HCT116 (cell line): Measurements from ENCODE around the gene METTL6. TPM values are rescaled to one million over a fixed set of nuclear protein-coding genes. Genes with fewer than 3 reads are reported as not detected.

Source experiments
- ATAC-seq: fragments of 200-7000 bp; cut with Tn5 transposase; 2 replicates; pipeline ENCODE4 v1.9.1; 2020; ENCODE audit warnings: mild to moderate bottlenecking, moderate library complexity
- BruUV-seq: library from RNA; stranded (reverse); fragments of 400-500 nt; replicated peaks from 2 replicates; lab custom pipeline; 2021; lab: Mats Ljungman, UMichigan
- CTCF ChIA-PET: fragments of 300-600 bp; sonication (Branson Sonifier 250); formaldehyde crosslinking; loops from one replicate; lab custom pipeline; 2021; ENCODE audit warnings: antibody characterized with exemption; lab: Charles Lee
- POLR2A ChIA-PET: fragments of 300-600, 350-600 bp; sonication (Branson Sonifier 250); formaldehyde crosslinking; loops from one replicate; lab custom pipeline; 2021; ENCODE audit warnings: antibody characterized with exemption; lab: Charles Lee
- RAD21 ChIA-PET, 2 experiments: fragments of 300-600 bp; sonication (Branson Sonifier 250); formaldehyde crosslinking; loops; one replicate each; lab custom pipeline; 2023; ENCODE audit warnings: low total read pairs in 2 of 2; ENCODE audit not compliant: uncharacterized antibody in 2 of 2, unreplicated experiment in 2 of 2, low non-redundant PET in 1 of 2; lab: Charles Lee
- DNase-seq: peaks from one replicate; pipeline ENCODE4 v3.0.0-alpha.2; 2010; ENCODE audit warnings: low read depth, low spot score
- H2AFZ ChIP-seq: fragments of 200-600 bp; shearing (Covaris generic), sonication (generic); 2 replicates; pipeline ENCODE4 v1.6.1; 2017; ENCODE audit warnings: low read depth, mixed run types, mixed read lengths, antibody characterized with exemption, low read length; ENCODE audit not compliant: poor library complexity, severe bottlenecking
- H3K27ac ChIP-seq: 2 replicates; pipeline ENCODE4 v1.5.1; 2012; ENCODE audit warnings: low read depth, low read length
- H3K27me3 ChIP-seq: fragments of 200-600 bp; sonication (generic); 2 replicates; pipeline ENCODE4 v1.6.1; 2016; ENCODE audit warnings: mixed run types, low read length, mixed read lengths; ENCODE audit not compliant: insufficient read depth
- H3K36me3 ChIP-seq, 2 experiments: fragments of 200-500 bp in 1 of 2; fragments of 200-600 bp in 1 of 2; sonication (Bioruptor generic) in 1 of 2; sonication (generic) in 1 of 2; 2 replicates each; pipeline versions ENCODE4 v1.5.1 to v1.6.1; 2014 to 2016; ENCODE audit warnings: low read length in 2 of 2, inconsistent platforms in 1 of 2, mixed read lengths in 1 of 2, mixed run types in 1 of 2; ENCODE audit not compliant: insufficient read depth in 2 of 2, control insufficient read depth in 1 of 2
- H3K4me1 ChIP-seq, 2 experiments: fragments of 200-600 bp in 1 of 2; sonication (generic) in 1 of 2; 2 replicates each; pipeline versions ENCODE4 v1.5.1 to v1.6.1; 2012 to 2017; ENCODE audit warnings: low read length in 2 of 2, inconsistent platforms in 1 of 2, mild to moderate bottlenecking in 1 of 2, mixed read lengths in 1 of 2, mixed run types in 1 of 2, moderate library complexity in 1 of 2; ENCODE audit not compliant: insufficient read depth in 2 of 2, control insufficient read depth in 1 of 2
- H3K4me2 ChIP-seq: fragments of 200-600 bp; sonication (generic); 2 replicates; pipeline ENCODE4 v1.6.1; 2017; ENCODE audit warnings: mixed run types, low read length, mixed read lengths
- H3K4me3 ChIP-seq, 2 experiments: fragments of 200-600 bp in 1 of 2; sonication (generic) in 1 of 2; replicated peaks in 1 of 2; 2 replicates each; pipeline ENCODE4 v1.5.1; 2011 to 2016; ENCODE audit warnings: low read length in 2 of 2, control low read depth in 1 of 2, low read depth in 1 of 2, mild to moderate bottlenecking in 1 of 2, mixed read lengths in 1 of 2, mixed run types in 1 of 2
- H3K79me2 ChIP-seq: fragments of 200-600 bp; sonication (generic); 2 replicates; pipeline ENCODE4 v1.6.1; 2017; ENCODE audit warnings: mild to moderate bottlenecking, mixed run types, low read length, moderate library complexity, mixed read lengths; ENCODE audit not compliant: insufficient read depth
- H3K9ac ChIP-seq: fragments of 200-600 bp; sonication (generic); 2 replicates; pipeline ENCODE4 v1.6.1; 2016; ENCODE audit warnings: low read length, mixed read lengths
- H3K9me2 ChIP-seq: fragments of 200-600 bp; sonication (generic), shearing (Covaris generic); 2 replicates; pipeline ENCODE4 v1.6.1; 2017; ENCODE audit warnings: mixed run types, mild to moderate bottlenecking, moderate library complexity; ENCODE audit not compliant: insufficient read depth
- H3K9me3 ChIP-seq, 2 experiments: fragments of 200-500 bp in 1 of 2; fragments of 200-600 bp in 1 of 2; sonication (Bioruptor generic) in 1 of 2; sonication (generic) in 1 of 2; 2 replicates each; pipeline ENCODE4 v1.6.1; 2014 to 2017; ENCODE audit warnings: low read length in 2 of 2, mixed read lengths in 2 of 2, inconsistent platforms in 1 of 2, low read depth in 1 of 2, mild to moderate bottlenecking in 1 of 2, mixed run types in 1 of 2, moderate library complexity in 1 of 2; ENCODE audit not compliant: control insufficient read depth in 1 of 2, insufficient read depth in 1 of 2
- H4K20me1 ChIP-seq: fragments of 200-600 bp; sonication (generic), shearing (Covaris generic); 2 replicates; pipeline ENCODE4 v1.6.1; 2017; ENCODE audit warnings: mixed run types, mild to moderate bottlenecking, moderate library complexity; ENCODE audit not compliant: insufficient read depth
- ATF3 ChIP-seq: IDR thresholded peaks from 2 replicates; pipeline ENCODE4 v1.6.1; 2012
- CEBPB ChIP-seq: IDR thresholded peaks from 2 replicates; pipeline ENCODE4 v1.6.1; 2012; ENCODE audit warnings: low read depth
- EGR1 ChIP-seq: IDR thresholded peaks from 2 replicates; pipeline ENCODE4 v1.6.1; 2012; ENCODE audit warnings: low read depth
- EZH2phosphoT487 ChIP-seq: fragments of 200-600 bp; IDR thresholded peaks from 2 replicates; pipeline ENCODE4 v1.6.1; 2018; ENCODE audit warnings: antibody characterized with exemption, borderline replicate concordance
- JUND ChIP-seq: IDR thresholded peaks from 2 replicates; pipeline ENCODE4 v1.6.1; 2012
- POLR2A ChIP-seq: IDR thresholded peaks from 2 replicates; pipeline ENCODE4 v1.7.0; 2011; ENCODE audit warnings: borderline replicate concordance; ENCODE audit not compliant: insufficient read depth, insufficient read length; ENCODE audit errors: extremely low read depth
- POLR2AphosphoS5 ChIP-seq: IDR thresholded peaks from 2 replicates; pipeline ENCODE4 v1.6.1; 2011; ENCODE audit warnings: mild to moderate bottlenecking, low read depth, low read length, moderate library complexity
- SIN3A ChIP-seq: IDR thresholded peaks from 2 replicates; pipeline ENCODE4 v1.6.1; 2012; ENCODE audit warnings: low read depth
- SP1 ChIP-seq: IDR thresholded peaks from 2 replicates; pipeline ENCODE4 v1.6.1; 2012; ENCODE audit warnings: low read depth
- ZFX ChIP-seq: fragments of 450-650 bp; IDR thresholded peaks from 2 replicates; pipeline ENCODE4 v1.6.1; 2017
- ZNF274 ChIP-seq: fragments of 200-500 bp; sonication (Bioruptor generic); IDR thresholded peaks from 2 replicates; pipeline ENCODE4 v1.6.1; 2014; ENCODE audit warnings: mild to moderate bottlenecking, low read depth, low read length, inconsistent platforms
- intact Hi-C: fragments of 100-400 bp; cut with micrococcal nuclease; formaldehyde crosslinking; loops from 2 replicates; pipeline ENCODE4 v1.10.0; 2022
- total RNA-seq: library from RNA; stranded (reverse); gene quantifications from one replicate; pipeline ENCODE4 v1.2.1, GENCODE V29; 2021; ENCODE audit not compliant: unreplicated experiment
- TF ChIP-seq, protein P1 (sequence below), 3 experiments: fragments of 200-600 bp in 1 of 3; sonication (generic) in 1 of 3; IDR thresholded peaks in 2 of 3; conservative IDR thresholded peaks in 1 of 3; 2 replicates each; pipeline ENCODE4 v1.5.1; 2012 to 2017; ENCODE audit warnings: low read depth in 2 of 3, low read length in 2 of 3, antibody characterized with exemption in 1 of 3, borderline replicate concordance in 1 of 3, control low read depth in 1 of 3, mild to moderate bottlenecking in 1 of 3, mixed read lengths in 1 of 3, mixed run types in 1 of 3, moderate library complexity in 1 of 3; ENCODE audit not compliant: insufficient read depth in 1 of 3
- TF ChIP-seq, protein P2 (sequence below): IDR thresholded peaks from 2 replicates; pipeline ENCODE4 v1.6.1; 2012

METTL6 gene
- total RNA-seq, 1 experiment from 2014 or later = 14.7 TPM

- BruUV-seq = no TSS peak
- no peaks in the 10 kb centered on the region for H3K9me2 ChIP-seq
- ATAC-seq (no peak), DNase-seq (no peak)
- no peak overlapping the region for H3K4me2 ChIP-seq
- CTCF ChIA-PET = no interaction called here
- no peak overlapping the region for H2AFZ ChIP-seq
- H3K4me3 ChIP-seq = no peak overlapping the region
- TF ChIP-seq SIN3A (no peak), ATF3 (no peak), EGR1 (no peak), POLR2A (no peak), ZNF274 (no peak), EZH2phosphoT487 (no peak), POLR2AphosphoS5 (no peak), CEBPB (no peak), ZFX (no peak), SP1 (no peak), JUND (no peak)
- TF ChIP-seq, protein P1, sequence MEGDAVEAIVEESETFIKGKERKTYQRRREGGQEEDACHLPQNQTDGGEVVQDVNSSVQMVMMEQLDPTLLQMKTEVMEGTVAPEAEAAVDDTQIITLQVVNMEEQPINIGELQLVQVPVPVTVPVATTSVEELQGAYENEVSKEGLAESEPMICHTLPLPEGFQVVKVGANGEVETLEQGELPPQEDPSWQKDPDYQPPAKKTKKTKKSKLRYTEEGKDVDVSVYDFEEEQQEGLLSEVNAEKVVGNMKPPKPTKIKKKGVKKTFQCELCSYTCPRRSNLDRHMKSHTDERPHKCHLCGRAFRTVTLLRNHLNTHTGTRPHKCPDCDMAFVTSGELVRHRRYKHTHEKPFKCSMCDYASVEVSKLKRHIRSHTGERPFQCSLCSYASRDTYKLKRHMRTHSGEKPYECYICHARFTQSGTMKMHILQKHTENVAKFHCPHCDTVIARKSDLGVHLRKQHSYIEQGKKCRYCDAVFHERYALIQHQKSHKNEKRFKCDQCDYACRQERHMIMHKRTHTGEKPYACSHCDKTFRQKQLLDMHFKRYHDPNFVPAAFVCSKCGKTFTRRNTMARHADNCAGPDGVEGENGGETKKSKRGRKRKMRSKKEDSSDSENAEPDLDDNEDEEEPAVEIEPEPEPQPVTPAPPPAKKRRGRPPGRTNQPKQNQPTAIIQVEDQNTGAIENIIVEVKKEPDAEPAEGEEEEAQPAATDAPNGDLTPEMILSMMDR (IDR thresholded peaks at IDR 0.05 in 2 of 3, conservative IDR thresholded peaks at IDR 0.05 in 1 of 3; ENCODE audit: borderline replicate concordance in 1 of 3, insufficient read depth in 1 of 3, low read depth in 2 of 3, low read length in 2 of 3) = no peak
- TF ChIP-seq, protein P2, sequence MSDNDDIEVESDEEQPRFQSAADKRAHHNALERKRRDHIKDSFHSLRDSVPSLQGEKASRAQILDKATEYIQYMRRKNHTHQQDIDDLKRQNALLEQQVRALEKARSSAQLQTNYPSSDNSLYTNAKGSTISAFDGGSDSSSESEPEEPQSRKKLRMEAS = no peak
- intact Hi-C loops = no loop called here
- no peak overlapping the region for H3K27ac ChIP-seq
- no peaks in the 10 kb centered on the region for H4K20me1 ChIP-seq
- no peak overlapping the region for H3K9ac ChIP-seq
- POLR2A ChIA-PET = no interaction called here
- no peaks in the 10 kb centered on the region for H3K27me3 ChIP-seq
- no peaks in the 10 kb centered on the region for H3K9me3 ChIP-seq
- RAD21 ChIA-PET = no interaction called here
- no peaks in the 10 kb centered on the region for H3K36me3 ChIP-seq
- no peaks in the 10 kb centered on the region for H3K79me2 ChIP-seq
- peaks cover 3 to 19% of the 10 kb centered on the region in 2 experiments; a peak in 2 of 4 replicates for H3K4me1 ChIP-seq
Observed at GRCh38 chr3:15391007-15391406, 36.3 kb downstream of the METTL6 start.
